Measurements from ENCODE around the gene ACOT12. TPM values are rescaled to one million over a fixed set of nuclear protein-coding genes. Genes with fewer than 3 reads are reported as not detected.
A peak's percentile ranks its signal among the peaks of the same experiment; 100 is the strongest.

Gene ACOT12
- total and polyA plus RNA-seq, 9 of the 15 experiments (the other 6 are each of a cell fraction or from before 2014, with no cell fraction given), result 0.03 TPM; not detected in 8

- Histone ChIP-seq H3K9me1 (ENCODE audit: control insufficient read depth, insufficient read depth, low read length) (no peaks in the 10 kb centered on the region), H3K9me3 (replicated peaks; ENCODE audit: control insufficient read depth, insufficient read depth, low read depth, low read length) (no peaks in the 10 kb centered on the region), H3K27ac (ENCODE audit: extremely low read depth, low read depth, low read length) (no peak overlapping the region), H3K4me1 (replicated peaks in 1 of 2; ENCODE audit: control insufficient read depth in 2 of 2, insufficient read depth in 2 of 2, low read length in 2 of 2) (no peaks in the 10 kb centered on the region; a peak in 2 of 5 replicates), H3K36me3 (ENCODE audit: control insufficient read depth, insufficient read depth, low read length) (no peaks in the 10 kb centered on the region), H3K4me2 (ENCODE audit: insufficient read depth, low read length) (no peak overlapping the region), H2AFZ (ENCODE audit: low read depth, low read length) (no peak overlapping the region), H3K27me3 (ENCODE audit: control insufficient read depth in 2 of 2, insufficient read depth in 2 of 2, low read length in 2 of 2) (peaks cover 2 to 6% of the 10 kb centered on the region in 2 experiments; a peak in 3 of 5 replicates), H3K79me2 (ENCODE audit: control insufficient read depth, insufficient read depth, low read length) (no peaks in the 10 kb centered on the region), H3K4me3 (no peak overlapping the region), H4K20me1 (replicated peaks; ENCODE audit: control insufficient read depth, insufficient read depth, low read length) (no peaks in the 10 kb centered on the region), H3K9ac (ENCODE audit: insufficient read depth in 1 of 2, low read depth in 2 of 2, low read length in 2 of 2) (no peak overlapping the region)
- in situ Hi-C loops (cut with MboI) (no loop called here), intact Hi-C loops (cut with micrococcal nuclease) (no loop called here)
- peak; percentile 34; the same call in 1 of the 2 replicates for TF ChIP-seq RFX1 (IDR thresholded peaks at IDR 0.05)
- no peak for TF ChIP-seq CREM (IDR thresholded peaks at IDR 0.05; ENCODE audit: low read depth)
- CTCF ChIA-PET (ENCODE audit: low intra/inter-chr PET ratio), result no interaction called here
- no peak for ATAC-seq
- no peak for DNase-seq (ENCODE audit: extremely low read depth in 1 of 4, low spot score in 3 of 4)
- FAIRE-seq, result no peak
- POLR2A ChIA-PET, result no interaction called here
- BruUV-seq (replicated peaks), result no TSS peak
- whole genome bisulfite sequencing (ENCODE audit: insufficient coverage, low coverage, missing lambda C conversion rate), result 0% methylated on average over 1 of the region's 1 CpG
These were observed 57.4 kb downstream of the ACOT12 start for GRCh38 chr5:81336556-81336955.

GRCh38 chr5:81335946-81336345 lies 58.0 kb downstream of the ACOT12 start:
- POLR2A ChIA-PET, result no interaction called here
- in situ Hi-C loops (cut with MboI), result no loop called here
- no peak for ATAC-seq
- Histone ChIP-seq H4K20me1 (replicated peaks; ENCODE audit: control insufficient read depth, insufficient read depth, low read length) (no peaks in the 10 kb centered on the region), H3K9me3 (replicated peaks; ENCODE audit: control insufficient read depth, insufficient read depth, low read depth, low read length) (no peaks in the 10 kb centered on the region), H3K4me1 (replicated peaks in 1 of 2; ENCODE audit: control insufficient read depth in 2 of 2, insufficient read depth in 2 of 2, low read length in 2 of 2) (no peaks in the 10 kb centered on the region; a peak in 2 of 5 replicates), H3K27me3 (ENCODE audit: control insufficient read depth in 2 of 2, insufficient read depth in 2 of 2, low read length in 2 of 2) (peaks cover 2 to 10% of the 10 kb centered on the region in 2 experiments; a peak in 3 of 5 replicates), H3K79me2 (ENCODE audit: control insufficient read depth, insufficient read depth, low read length) (no peaks in the 10 kb centered on the region), H2AFZ (ENCODE audit: low read depth, low read length) (no peak overlapping the region), H3K27ac (ENCODE audit: extremely low read depth, low read depth, low read length) (no peak overlapping the region), H3K9me1 (ENCODE audit: control insufficient read depth, insufficient read depth, low read length) (no peaks in the 10 kb centered on the region), H3K4me2 (ENCODE audit: insufficient read depth, low read length) (no peak overlapping the region), H3K9ac (ENCODE audit: insufficient read depth in 1 of 2, low read depth in 2 of 2, low read length in 2 of 2) (no peak overlapping the region), H3K36me3 (ENCODE audit: control insufficient read depth, insufficient read depth, low read length) (no peaks in the 10 kb centered on the region), H3K4me3 (no peak overlapping the region)
- intact Hi-C loops (cut with micrococcal nuclease), result no loop called here
- CTCF ChIA-PET (ENCODE audit: low intra/inter-chr PET ratio), result no interaction called here
- WGBS (ENCODE audit: insufficient coverage, low coverage, missing lambda C conversion rate), result 4% methylated on average over 2 of the region's 2 CpGs
- FAIRE-seq, result no peak
- TF ChIP-seq KLF13 (tag; IDR thresholded peaks at IDR 0.05; ENCODE audit: borderline replicate concordance, low read depth) (no peak), CEBPB (tag; IDR thresholded peaks at IDR 0.05) (peak; percentile 53; the same call in 1 of the 2 replicates), ZNF398 (CRISPR knock-in tag; IDR thresholded peaks at IDR 0.05) (no peak), CEBPG (CRISPR knock-in tag; IDR thresholded peaks at IDR 0.05) (no peak), CEBPG (tag; conservative IDR thresholded peaks at IDR 0.05 in 1 of 2, IDR thresholded peaks at IDR 0.05 in 1 of 2) (peak in 1 of 2 experiments; percentile 66; a peak in 2 of 4 replicates)
- no peak for DNase-seq (ENCODE audit: extremely low read depth in 1 of 4, low spot score in 3 of 4)
- no TSS peak for BruUV-seq (replicated peaks)

Data from K562 (cell line).